ENCODE measurements around the gene MRPL43.
"Not testable (repeated sequence)": the region's sequence is repeated elsewhere in the genome, so short reads cannot be mapped to it uniquely, and the experiment has no call there.

MRPL43 gene

DNA sequence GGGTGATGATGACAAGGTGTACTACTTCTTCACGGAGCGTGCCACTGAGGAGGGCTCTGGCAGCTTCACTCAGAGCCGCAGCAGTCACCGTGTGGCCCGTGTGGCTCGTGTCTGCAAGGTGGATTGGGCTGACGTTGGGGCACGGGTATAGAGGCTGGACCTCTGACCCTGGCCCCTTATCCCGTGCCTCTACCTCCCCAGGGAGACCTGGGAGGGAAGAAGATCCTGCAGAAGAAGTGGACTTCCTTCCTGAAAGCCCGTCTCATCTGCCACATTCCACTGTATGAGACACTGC is 8.4 kb downstream of the MRPL43 start:
- H3K27ac ChIP-seq (replicated peaks) = no peak overlapping the region
- no peak overlapping the region for H3K4me3 ChIP-seq (replicated peaks; ENCODE audit: insufficient read depth, low read length)
- H3K27me3 ChIP-seq (ENCODE audit: insufficient read depth, poor library complexity, severe bottlenecking) = no peaks in the 10 kb centered on the region
- DNase-seq (ENCODE audit: low read depth in 1 of 2, low spot score in 1 of 2) = no peak
- TF ChIP-seq POLR2AphosphoS5 (IDR thresholded peaks at IDR 0.05; ENCODE audit: low read depth) (no peak), SPI1 (IDR thresholded peaks at IDR 0.05; ENCODE audit: borderline replicate concordance, low read depth) (no peak), GABPA (IDR thresholded peaks at IDR 0.05; ENCODE audit: low read depth) (no peak)
- TF ChIP-seq, protein P1, sequence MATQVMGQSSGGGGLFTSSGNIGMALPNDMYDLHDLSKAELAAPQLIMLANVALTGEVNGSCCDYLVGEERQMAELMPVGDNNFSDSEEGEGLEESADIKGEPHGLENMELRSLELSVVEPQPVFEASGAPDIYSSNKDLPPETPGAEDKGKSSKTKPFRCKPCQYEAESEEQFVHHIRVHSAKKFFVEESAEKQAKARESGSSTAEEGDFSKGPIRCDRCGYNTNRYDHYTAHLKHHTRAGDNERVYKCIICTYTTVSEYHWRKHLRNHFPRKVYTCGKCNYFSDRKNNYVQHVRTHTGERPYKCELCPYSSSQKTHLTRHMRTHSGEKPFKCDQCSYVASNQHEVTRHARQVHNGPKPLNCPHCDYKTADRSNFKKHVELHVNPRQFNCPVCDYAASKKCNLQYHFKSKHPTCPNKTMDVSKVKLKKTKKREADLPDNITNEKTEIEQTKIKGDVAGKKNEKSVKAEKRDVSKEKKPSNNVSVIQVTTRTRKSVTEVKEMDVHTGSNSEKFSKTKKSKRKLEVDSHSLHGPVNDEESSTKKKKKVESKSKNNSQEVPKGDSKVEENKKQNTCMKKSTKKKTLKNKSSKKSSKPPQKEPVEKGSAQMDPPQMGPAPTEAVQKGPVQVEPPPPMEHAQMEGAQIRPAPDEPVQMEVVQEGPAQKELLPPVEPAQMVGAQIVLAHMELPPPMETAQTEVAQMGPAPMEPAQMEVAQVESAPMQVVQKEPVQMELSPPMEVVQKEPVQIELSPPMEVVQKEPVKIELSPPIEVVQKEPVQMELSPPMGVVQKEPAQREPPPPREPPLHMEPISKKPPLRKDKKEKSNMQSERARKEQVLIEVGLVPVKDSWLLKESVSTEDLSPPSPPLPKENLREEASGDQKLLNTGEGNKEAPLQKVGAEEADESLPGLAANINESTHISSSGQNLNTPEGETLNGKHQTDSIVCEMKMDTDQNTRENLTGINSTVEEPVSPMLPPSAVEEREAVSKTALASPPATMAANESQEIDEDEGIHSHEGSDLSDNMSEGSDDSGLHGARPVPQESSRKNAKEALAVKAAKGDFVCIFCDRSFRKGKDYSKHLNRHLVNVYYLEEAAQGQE (IDR thresholded peaks at IDR 0.05; ENCODE audit: insufficient replicate concordance, low read depth) = no peak
- TF ChIP-seq, protein P2, sequence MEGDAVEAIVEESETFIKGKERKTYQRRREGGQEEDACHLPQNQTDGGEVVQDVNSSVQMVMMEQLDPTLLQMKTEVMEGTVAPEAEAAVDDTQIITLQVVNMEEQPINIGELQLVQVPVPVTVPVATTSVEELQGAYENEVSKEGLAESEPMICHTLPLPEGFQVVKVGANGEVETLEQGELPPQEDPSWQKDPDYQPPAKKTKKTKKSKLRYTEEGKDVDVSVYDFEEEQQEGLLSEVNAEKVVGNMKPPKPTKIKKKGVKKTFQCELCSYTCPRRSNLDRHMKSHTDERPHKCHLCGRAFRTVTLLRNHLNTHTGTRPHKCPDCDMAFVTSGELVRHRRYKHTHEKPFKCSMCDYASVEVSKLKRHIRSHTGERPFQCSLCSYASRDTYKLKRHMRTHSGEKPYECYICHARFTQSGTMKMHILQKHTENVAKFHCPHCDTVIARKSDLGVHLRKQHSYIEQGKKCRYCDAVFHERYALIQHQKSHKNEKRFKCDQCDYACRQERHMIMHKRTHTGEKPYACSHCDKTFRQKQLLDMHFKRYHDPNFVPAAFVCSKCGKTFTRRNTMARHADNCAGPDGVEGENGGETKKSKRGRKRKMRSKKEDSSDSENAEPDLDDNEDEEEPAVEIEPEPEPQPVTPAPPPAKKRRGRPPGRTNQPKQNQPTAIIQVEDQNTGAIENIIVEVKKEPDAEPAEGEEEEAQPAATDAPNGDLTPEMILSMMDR (IDR thresholded peaks at IDR 0.05; ENCODE audit: insufficient read depth, low read length) = no peak

DNA sequence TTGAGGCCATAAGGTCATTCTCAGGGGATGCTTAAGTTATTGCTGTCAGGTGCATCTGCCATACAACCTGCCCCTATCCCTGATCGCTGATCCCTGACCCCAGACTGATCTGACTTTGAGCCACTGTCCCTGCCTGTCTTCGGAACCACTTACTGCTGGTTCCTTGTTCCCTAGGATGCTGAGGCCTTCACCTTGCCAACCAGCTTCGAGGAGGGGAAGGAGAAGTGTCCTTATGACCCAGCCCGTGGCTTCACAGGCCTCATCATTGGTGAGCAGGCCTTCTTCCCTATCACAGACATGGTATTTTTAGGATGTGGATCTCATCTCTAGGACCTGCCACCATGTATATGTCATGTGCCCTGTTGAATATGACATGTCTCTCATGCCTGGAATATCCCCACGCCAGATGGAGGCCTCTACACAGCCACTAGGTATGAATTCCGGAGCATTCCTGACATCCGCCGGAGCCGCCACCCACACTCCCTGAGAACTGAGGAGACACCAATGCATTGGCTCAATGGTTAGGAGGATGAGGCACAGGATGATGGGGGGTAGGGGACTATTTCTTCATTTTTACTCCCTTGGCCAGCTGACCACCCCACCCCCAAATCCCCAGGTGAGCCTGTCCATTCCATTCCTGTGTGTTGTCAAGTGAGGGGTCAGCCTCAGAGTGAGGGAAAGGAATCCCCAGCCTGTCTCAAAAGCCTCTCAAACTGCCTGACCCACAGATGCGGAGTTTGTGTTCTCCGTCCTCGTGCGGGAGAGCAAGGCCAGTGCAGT is 9.0 kb downstream of the MRPL43 start:
- TF ChIP-seq GABPA (IDR thresholded peaks at IDR 0.05; ENCODE audit: low read depth) (no peak), SPI1 (IDR thresholded peaks at IDR 0.05; ENCODE audit: borderline replicate concordance, low read depth) (no peak), POLR2AphosphoS5 (IDR thresholded peaks at IDR 0.05; ENCODE audit: low read depth) (0 out of 2 replicates have a peak, but pooled peaks have one; percentile 9)
- TF ChIP-seq, protein P1 (IDR thresholded peaks at IDR 0.05; ENCODE audit: insufficient replicate concordance, low read depth) = no peak
- no peaks in the 10 kb centered on the region for H3K27me3 ChIP-seq (ENCODE audit: insufficient read depth, poor library complexity, severe bottlenecking)
- H3K27ac ChIP-seq (replicated peaks) = no peak overlapping the region
- no peak overlapping the region for H3K4me3 ChIP-seq (replicated peaks; ENCODE audit: insufficient read depth, low read length)
- no peak for DNase-seq (ENCODE audit: low read depth in 1 of 2, low spot score in 1 of 2)

DNA sequence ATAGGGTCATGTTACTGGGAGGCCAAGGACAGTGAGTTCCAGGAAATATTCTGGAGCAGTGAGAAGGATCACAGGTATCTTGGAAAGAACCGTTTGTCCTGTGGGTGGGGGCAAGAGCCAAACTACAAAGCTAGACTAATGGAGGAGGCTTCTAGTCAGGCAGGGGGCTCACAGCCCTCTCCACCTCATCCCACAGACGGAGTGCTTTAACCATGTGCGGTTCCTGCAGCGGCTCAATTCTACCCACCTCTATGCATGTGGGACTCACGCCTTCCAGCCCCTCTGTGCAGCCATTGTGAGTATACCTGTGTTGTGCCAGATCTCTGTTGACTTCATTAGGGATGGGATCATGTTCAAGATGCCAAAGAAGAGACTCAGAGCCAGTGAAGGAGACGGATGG is 9.9 kb downstream of the MRPL43 start:
- DNase-seq (ENCODE audit: low read depth in 1 of 2, low spot score in 1 of 2) = no peak

DNA sequence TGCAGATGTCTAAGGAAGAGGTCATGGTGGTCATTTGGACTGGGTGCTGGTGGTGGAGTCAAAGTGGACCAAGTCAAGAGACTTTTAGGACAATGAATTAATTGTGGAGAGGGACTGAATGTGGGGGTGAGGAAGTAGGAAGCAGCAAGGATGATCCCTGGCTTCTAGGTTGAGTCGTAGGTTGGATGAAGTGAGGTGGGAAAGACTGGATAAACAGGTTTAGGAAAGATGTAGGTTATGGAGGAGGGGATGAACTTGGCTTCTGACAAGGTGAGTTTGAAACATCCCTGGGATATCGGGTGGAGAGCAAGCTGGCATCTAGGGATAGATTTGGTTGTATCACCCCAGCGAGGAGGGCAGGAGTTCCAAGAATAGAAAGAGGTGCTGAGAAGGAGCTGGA is 10.4 kb downstream of the MRPL43 start:
- no peak overlapping the region for H3K27ac ChIP-seq (replicated peaks)
- H3K4me3 ChIP-seq (replicated peaks; ENCODE audit: insufficient read depth, low read length) = no peak overlapping the region
- DNase-seq (ENCODE audit: low read depth in 1 of 2, low spot score in 1 of 2) = no peak
- TF ChIP-seq GABPA (IDR thresholded peaks at IDR 0.05; ENCODE audit: low read depth) = no peak
- TF ChIP-seq, protein P2 (IDR thresholded peaks at IDR 0.05; ENCODE audit: insufficient read depth, low read length) = no peak
- TF ChIP-seq SPI1 (IDR thresholded peaks at IDR 0.05; ENCODE audit: borderline replicate concordance, low read depth) = no peak
- TF ChIP-seq POLR2AphosphoS5 (IDR thresholded peaks at IDR 0.05; ENCODE audit: low read depth) = no peak
- TF ChIP-seq, protein P1 (IDR thresholded peaks at IDR 0.05; ENCODE audit: insufficient replicate concordance, low read depth) = no peak
- no peaks in the 10 kb centered on the region for H3K27me3 ChIP-seq (ENCODE audit: insufficient read depth, poor library complexity, severe bottlenecking)

More for the DNA sequence above, 9.9 kb downstream of the MRPL43 start:
- TF ChIP-seq GABPA (IDR thresholded peaks at IDR 0.05; ENCODE audit: low read depth) = no peak
- TF ChIP-seq, protein P2 (IDR thresholded peaks at IDR 0.05; ENCODE audit: insufficient read depth, low read length) = no peak
- no peak for TF ChIP-seq POLR2AphosphoS5 (IDR thresholded peaks at IDR 0.05; ENCODE audit: low read depth)
- TF ChIP-seq SPI1 (IDR thresholded peaks at IDR 0.05; ENCODE audit: borderline replicate concordance, low read depth) = no peak
- no peaks in the 10 kb centered on the region for H3K27me3 ChIP-seq (ENCODE audit: insufficient read depth, poor library complexity, severe bottlenecking)
- H3K27ac ChIP-seq (replicated peaks) = no peak overlapping the region
- no peak overlapping the region for H3K4me3 ChIP-seq (replicated peaks; ENCODE audit: insufficient read depth, low read length)

DNA sequence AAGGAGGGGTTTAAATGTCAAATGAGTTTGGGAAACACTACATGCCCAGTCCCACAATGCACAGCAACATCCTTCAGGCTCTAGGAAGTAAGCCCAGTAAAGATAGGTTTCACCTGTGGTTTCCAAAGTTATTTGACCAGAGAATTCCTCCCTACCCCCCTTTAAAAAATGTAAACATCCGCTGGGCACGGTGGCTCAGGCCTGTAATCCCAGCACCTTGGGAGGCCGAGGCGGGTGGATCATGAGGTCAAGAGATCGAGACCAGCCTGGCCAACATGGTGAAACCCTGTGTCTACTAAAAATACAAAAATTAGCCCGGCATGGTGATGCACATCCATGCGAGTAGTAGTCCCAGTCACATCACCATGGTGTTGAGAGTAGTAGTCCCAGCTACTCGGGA is 11.9 kb downstream of the MRPL43 start:
- H3K27ac ChIP-seq (replicated peaks); H3K4me3 ChIP-seq (replicated peaks; ENCODE audit: insufficient read depth, low read length); H3K27me3 ChIP-seq (ENCODE audit: insufficient read depth, poor library complexity, severe bottlenecking); DNase-seq (ENCODE audit: low read depth in 1 of 2, low spot score in 1 of 2): not testable (repeated sequence)

All from HL-60 (cell line).